Astrocyte (in vitro differentiated cells and primary cell): ENCODE measurements around the gene CLCN6. TPM values are rescaled to one million over a fixed set of nuclear protein-coding genes. Genes with fewer than 3 reads are reported as not detected.

Experiments
- DNase-seq: peaks from one replicate; pipeline ENCODE4 v3.0.0-alpha.2; 2010; ENCODE audit warnings: low read depth
- FAIRE-seq: peaks from 2 replicates; lab custom pipeline; 2011; peaks lifted over from hg19 to GRCh38; lab: Jason Lieb, UNC
- H2AFZ ChIP-seq: 2 replicates; pipeline ENCODE4 v1.6.0; 2012; ENCODE audit warnings: low read depth, low read length, inconsistent platforms
- H3K27ac ChIP-seq: 2 replicates; pipeline ENCODE4 v1.5.1; 2011; ENCODE audit warnings: low read depth, low read length, inconsistent platforms
- H3K27me3 ChIP-seq: 2 replicates; pipeline ENCODE4 v1.6.0; 2011; ENCODE audit warnings: low read length, inconsistent platforms; ENCODE audit not compliant: insufficient read depth
- H3K36me3 ChIP-seq: 2 replicates; pipeline ENCODE4 v1.5.1; 2011; ENCODE audit warnings: low read length, inconsistent platforms; ENCODE audit not compliant: insufficient read depth
- H3K4me1 ChIP-seq: 2 replicates; pipeline ENCODE4 v1.5.1; 2011; ENCODE audit warnings: low read length, inconsistent platforms; ENCODE audit not compliant: insufficient read depth
- H3K4me2 ChIP-seq: 2 replicates; pipeline ENCODE4 v1.6.0; 2012; ENCODE audit warnings: low read length, inconsistent platforms
- H3K4me3 ChIP-seq: 2 replicates; pipeline ENCODE4 v1.5.1; 2011; ENCODE audit warnings: low read depth, mild to moderate bottlenecking, low read length, inconsistent platforms; ENCODE audit not compliant: insufficient read depth
- H3K79me2 ChIP-seq: 2 replicates; pipeline ENCODE4 v1.6.0; 2012; ENCODE audit warnings: mild to moderate bottlenecking, low read length, inconsistent platforms; ENCODE audit not compliant: insufficient read depth
- H3K9ac ChIP-seq: 2 replicates; pipeline ENCODE4 v1.6.0; 2012; ENCODE audit warnings: mild to moderate bottlenecking, low read length, inconsistent platforms
- H3K9me3 ChIP-seq: 2 replicates; pipeline ENCODE4 v1.5.1; 2012; ENCODE audit warnings: low read depth, mild to moderate bottlenecking, low read length, inconsistent platforms; ENCODE audit not compliant: insufficient read depth
- H4K20me1 ChIP-seq: 2 replicates; pipeline ENCODE4 v1.6.0; 2012; ENCODE audit warnings: low read length, inconsistent platforms; ENCODE audit not compliant: insufficient read depth
- H3K27ac Mint-ChIP-seq: one replicate; pipeline ENCODE4 v1.8.0; 2021; ENCODE audit warnings: mild to moderate bottlenecking, mixed read lengths; ENCODE audit not compliant: unreplicated experiment
- H3K27me3 Mint-ChIP-seq: one replicate; pipeline ENCODE4 v1.8.0; 2021; ENCODE audit warnings: low read depth, mixed read lengths; ENCODE audit not compliant: unreplicated experiment
- H3K36me3 Mint-ChIP-seq: one replicate; pipeline ENCODE4 v1.8.0; 2021; ENCODE audit warnings: low read depth, mixed read lengths; ENCODE audit not compliant: unreplicated experiment
- H3K4me1 Mint-ChIP-seq: one replicate; pipeline ENCODE4 v1.8.0; 2021; ENCODE audit warnings: low read depth, mixed read lengths; ENCODE audit not compliant: unreplicated experiment
- H3K4me3 Mint-ChIP-seq: one replicate; pipeline ENCODE4 v1.8.0; 2021; ENCODE audit warnings: mild to moderate bottlenecking, moderate library complexity, mixed read lengths; ENCODE audit not compliant: unreplicated experiment
- H3K9me3 Mint-ChIP-seq: one replicate; pipeline ENCODE4 v1.8.0; 2021; ENCODE audit warnings: mild to moderate bottlenecking, mixed read lengths; ENCODE audit not compliant: unreplicated experiment
- EZH2 ChIP-seq: IDR thresholded peaks from 2 replicates; pipeline ENCODE4 v1.6.1; 2012; ENCODE audit warnings: mild to moderate bottlenecking, low read length, inconsistent platforms; ENCODE audit not compliant: insufficient read depth
- total RNA-seq: library from RNA; stranded (reverse); gene quantifications from 2 replicates; pipeline ENCODE4 v1.2.1, GENCODE V29; 2021
- TF ChIP-seq, protein P1 (sequence below): IDR thresholded peaks from 2 replicates; pipeline ENCODE4 v1.5.1; 2011; ENCODE audit warnings: low read depth, mild to moderate bottlenecking, inconsistent platforms, low read length, moderate library complexity; ENCODE audit not compliant: insufficient read depth

The CLCN6 gene
- total RNA-seq, 1 donor from 2014 or later, result 22.4 TPM

DNA sequence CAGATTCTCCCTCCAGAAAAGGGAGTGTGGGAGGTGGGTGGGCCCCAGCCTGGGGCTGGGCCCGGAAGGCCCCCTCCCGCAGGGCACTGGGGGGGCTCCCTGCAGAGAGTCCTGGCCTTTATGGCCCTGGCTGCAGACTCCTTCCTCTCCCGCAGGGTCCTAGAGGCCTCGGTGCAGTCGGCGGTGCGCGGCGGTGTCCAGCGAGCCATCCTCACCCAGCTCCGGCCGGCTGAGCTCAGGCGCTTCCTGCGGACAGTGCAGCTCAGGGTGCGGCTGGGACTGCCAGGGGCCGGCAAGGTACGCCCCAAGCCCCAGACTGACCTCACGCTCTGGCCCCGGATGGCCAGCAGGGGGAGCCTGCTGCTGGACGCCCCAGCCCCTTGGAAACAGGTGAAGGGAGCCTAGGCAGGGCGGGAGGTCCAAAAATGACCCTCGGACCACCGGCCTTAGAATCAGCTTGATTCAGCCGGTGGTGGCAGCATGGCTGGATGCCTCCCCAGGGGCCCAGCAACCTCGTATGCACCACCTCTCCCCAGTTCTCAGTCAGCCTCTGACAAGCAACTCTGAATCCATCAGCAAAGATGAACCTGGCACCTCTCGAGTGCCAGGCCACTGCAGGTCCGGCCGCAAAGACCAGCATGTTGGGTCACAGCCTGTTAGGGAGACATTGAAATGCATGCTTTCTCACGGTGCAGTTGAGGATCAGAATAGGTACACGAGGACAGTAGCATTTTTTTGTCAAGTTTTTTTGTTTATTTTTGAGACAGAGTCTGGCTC, 20.8 kb upstream of the CLCN6 start:
- DNase-seq (no peak), FAIRE-seq (no peak)
- Mint-ChIP-seq H3K4me3 (no peak overlapping the region), H3K9me3 (no peaks in the 10 kb centered on the region), H3K4me1 (peaks cover 6% of the 10 kb centered on the region), H3K27ac (no peak overlapping the region), H3K36me3 (no peaks in the 10 kb centered on the region), H3K27me3 (peaks cover 2% of the 10 kb centered on the region)
- Histone ChIP-seq H3K4me2 (peak overlapping the region; percentile 75), H3K9me3 (no peaks in the 10 kb centered on the region), H3K79me2 (no peaks in the 10 kb centered on the region), H3K4me1 (peaks cover 18% of the 10 kb centered on the region), H3K36me3 (no peaks in the 10 kb centered on the region), H3K9ac (peak overlapping the region; percentile 1), H2AFZ (peak overlapping the region; percentile 66), H3K27me3 (no peaks in the 10 kb centered on the region), H3K4me3 (no peak overlapping the region), H4K20me1 (no peaks in the 10 kb centered on the region), H3K27ac (no peak overlapping the region)
- TF ChIP-seq EZH2, result no peak
- TF ChIP-seq, protein P1, sequence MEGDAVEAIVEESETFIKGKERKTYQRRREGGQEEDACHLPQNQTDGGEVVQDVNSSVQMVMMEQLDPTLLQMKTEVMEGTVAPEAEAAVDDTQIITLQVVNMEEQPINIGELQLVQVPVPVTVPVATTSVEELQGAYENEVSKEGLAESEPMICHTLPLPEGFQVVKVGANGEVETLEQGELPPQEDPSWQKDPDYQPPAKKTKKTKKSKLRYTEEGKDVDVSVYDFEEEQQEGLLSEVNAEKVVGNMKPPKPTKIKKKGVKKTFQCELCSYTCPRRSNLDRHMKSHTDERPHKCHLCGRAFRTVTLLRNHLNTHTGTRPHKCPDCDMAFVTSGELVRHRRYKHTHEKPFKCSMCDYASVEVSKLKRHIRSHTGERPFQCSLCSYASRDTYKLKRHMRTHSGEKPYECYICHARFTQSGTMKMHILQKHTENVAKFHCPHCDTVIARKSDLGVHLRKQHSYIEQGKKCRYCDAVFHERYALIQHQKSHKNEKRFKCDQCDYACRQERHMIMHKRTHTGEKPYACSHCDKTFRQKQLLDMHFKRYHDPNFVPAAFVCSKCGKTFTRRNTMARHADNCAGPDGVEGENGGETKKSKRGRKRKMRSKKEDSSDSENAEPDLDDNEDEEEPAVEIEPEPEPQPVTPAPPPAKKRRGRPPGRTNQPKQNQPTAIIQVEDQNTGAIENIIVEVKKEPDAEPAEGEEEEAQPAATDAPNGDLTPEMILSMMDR, result peak; percentile 50

DNA sequence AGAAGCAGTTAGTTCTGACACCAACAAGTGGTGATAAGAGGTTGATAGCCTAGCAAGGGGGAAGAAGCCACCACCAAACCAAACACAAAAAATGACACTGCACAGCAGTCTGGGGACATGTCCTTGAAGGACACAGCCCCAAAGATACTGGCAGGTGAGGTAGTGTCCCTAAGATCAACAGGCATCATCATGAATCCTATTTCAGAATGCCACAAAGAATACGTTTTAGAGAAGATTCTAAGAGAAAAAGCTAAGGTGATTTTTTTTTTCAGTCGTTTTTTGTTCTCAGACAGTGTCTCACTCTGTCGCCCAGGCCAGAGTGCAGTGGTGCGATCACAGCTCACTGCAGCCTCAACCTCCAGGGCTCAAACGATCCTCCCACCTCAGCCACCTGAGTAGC, 19.8 kb upstream of the CLCN6 start:
- Mint-ChIP-seq H3K27ac (no peak overlapping the region), H3K9me3 (no peaks in the 10 kb centered on the region), H3K36me3 (peaks cover 3% of the 10 kb centered on the region), H3K4me3 (no peak overlapping the region), H3K27me3 (peaks cover 2% of the 10 kb centered on the region), H3K4me1 (peaks cover 8% of the 10 kb centered on the region)
- Histone ChIP-seq H3K4me3 (no peak overlapping the region), H4K20me1 (no peaks in the 10 kb centered on the region), H3K36me3 (no peaks in the 10 kb centered on the region), H3K9ac (no peak overlapping the region), H3K4me2 (no peak overlapping the region), H3K27ac (no peak overlapping the region), H2AFZ (no peak overlapping the region), H3K4me1 (peaks cover 28% of the 10 kb centered on the region), H3K27me3 (no peaks in the 10 kb centered on the region), H3K79me2 (no peaks in the 10 kb centered on the region), H3K9me3 (no peaks in the 10 kb centered on the region)
- TF ChIP-seq, protein P1, result no peak
- TF ChIP-seq EZH2, result no peak
- FAIRE-seq, result no peak
- no peak for DNase-seq

DNA sequence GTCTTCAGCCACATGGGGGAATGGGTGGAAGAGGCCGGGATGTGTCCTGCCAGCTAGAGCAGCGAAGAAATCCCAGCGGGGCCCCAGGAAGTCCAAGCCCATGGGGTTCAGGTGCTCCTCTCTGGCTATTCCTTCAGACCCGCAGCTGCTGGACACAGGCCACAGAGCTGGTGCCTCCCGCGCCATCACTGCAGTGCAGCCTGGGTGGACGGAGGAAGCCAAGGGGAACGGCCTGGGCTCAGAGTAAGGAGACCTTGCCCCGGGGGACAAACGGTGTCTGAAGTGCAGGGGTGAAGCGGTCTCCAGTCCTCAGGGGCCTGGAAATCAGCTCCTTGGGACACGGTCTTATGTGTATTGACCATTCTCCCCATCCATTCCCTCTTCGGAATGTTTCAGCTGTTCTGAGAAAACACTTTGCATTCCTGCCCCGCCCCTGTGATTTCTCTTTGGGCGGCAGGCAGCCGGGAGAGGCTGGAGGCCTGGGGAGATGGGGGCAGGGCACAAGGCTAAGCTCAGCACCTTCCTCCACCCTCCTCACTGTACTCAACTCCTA, 18.7 kb upstream of the CLCN6 start:
- DNase-seq (peak; percentile 45), FAIRE-seq (no peak)
- Histone ChIP-seq H3K9me3 (no peaks in the 10 kb centered on the region), H4K20me1 (no peaks in the 10 kb centered on the region), H3K4me2 (peak overlapping the region; percentile 49), H3K27ac (no peak overlapping the region), H3K27me3 (no peaks in the 10 kb centered on the region), H3K4me1 (peaks cover 29% of the 10 kb centered on the region), H3K9ac (no peak overlapping the region), H2AFZ (peak overlapping the region; percentile 61), H3K36me3 (no peaks in the 10 kb centered on the region), H3K79me2 (no peaks in the 10 kb centered on the region), H3K4me3 (no peak overlapping the region)
- peaks cover 2% of the 10 kb centered on the region for H3K27me3 Mint-ChIP-seq
- TF ChIP-seq, protein P1, result no peak
- no peak for TF ChIP-seq EZH2
- no peak overlapping the region for H3K4me3 Mint-ChIP-seq
- peaks cover 16% of the 10 kb centered on the region for H3K4me1 Mint-ChIP-seq
- H3K36me3 Mint-ChIP-seq, result peaks cover 11% of the 10 kb centered on the region
- H3K27ac Mint-ChIP-seq, result no peak overlapping the region
- H3K9me3 Mint-ChIP-seq, result no peaks in the 10 kb centered on the region
